Measurements from ENCODE around the gene TSSK6. TPM values are rescaled to one million over a fixed set of nuclear protein-coding genes. Genes with fewer than 3 reads are reported as not detected.

TSSK6 gene
- total and polyA plus RNA-seq, 2 experiments from 2014 or later, result 0.63 to 4.9 TPM

GRCh38 chr19:19543101-19543500 is 27.8 kb upstream of the TSSK6 start (continued):
- TF ChIP-seq ZNF462 (CRISPR knock-in tag; IDR thresholded peaks at IDR 0.05), result no peak

- H3K27ac Mint-ChIP-seq, result no peak overlapping the region
- Histone ChIP-seq H3K4me2 (no peak overlapping the region), H3K79me2 (replicated peaks; ENCODE audit: insufficient read depth) (no peaks in the 10 kb centered on the region), H3K4me1 (ENCODE audit: insufficient read depth) (peaks cover 5% of the 10 kb centered on the region; the same call in 1 of the 2 replicates), H3K36me3 (ENCODE audit: insufficient read depth) (no peaks in the 10 kb centered on the region), H3K4me3 (no peak overlapping the region), H2AFZ (no peak overlapping the region), H3K27ac (ENCODE audit: low read depth) (no peak overlapping the region), H3F3A (replicated peaks; ENCODE audit: low read depth) (peaks cover 12% of the 10 kb centered on the region; the same call in 1 of the 2 replicates), H3K27me3 (ENCODE audit: insufficient read depth) (peaks cover 29% of the 10 kb centered on the region), H4K20me1 (replicated peaks; ENCODE audit: insufficient read depth) (0 out of 2 replicates have a peak, but pooled peaks cover 5% of the 10 kb centered on the region), H3K9me2 (ENCODE audit: insufficient read depth) (no peaks in the 10 kb centered on the region)
- ATAC-seq (no peak), DNase-seq (ENCODE audit: low spot score) (no peak)
- H3K27me3 Mint-ChIP-seq (ENCODE audit: insufficient read depth, low read depth, poor library complexity), result peaks cover 18% of the 10 kb centered on the region
- peaks cover 8% of the 10 kb centered on the region; the same call in 2 of the 3 replicates for H3K4me1 Mint-ChIP-seq
- TF ChIP-seq ETS1 (IDR thresholded peaks at IDR 0.05) (no peak), POLR2AphosphoS5 (IDR thresholded peaks at IDR 0.05; ENCODE audit: low read depth) (no peak), EZH2 (IDR thresholded peaks at IDR 0.05; ENCODE audit: low read depth, unreplicated experiment) (no peak), CREB1 (CRISPR knock-in tag; IDR thresholded peaks at IDR 0.05; ENCODE audit: low read depth) (no peak), JUNB (IDR thresholded peaks at IDR 0.05; ENCODE audit: unreplicated experiment) (no peak), ZNF331 (CRISPR knock-in tag; IDR thresholded peaks at IDR 0.05; ENCODE audit: low read depth) (no peak)
- H3K4me3 Mint-ChIP-seq, result no peak overlapping the region; the same call in 2 of the 3 replicates
- H3K36me3 Mint-ChIP-seq (ENCODE audit: low read depth), result no peaks in the 10 kb centered on the region; the same call in 2 of the 3 replicates
- H3K9me3 Mint-ChIP-seq, result no peaks in the 10 kb centered on the region
Observed at GRCh38 chr19:19542507-19542906, 27.2 kb upstream of the TSSK6 start.

Data from GM23338 (cell line).